Glutamatergic neuron (in vitro differentiated cells): ENCODE results near the gene B4GALT2. TPM values are rescaled to one million over a fixed set of nuclear protein-coding genes. Genes with fewer than 3 reads are reported as not detected.

Experiments used
- DNase-seq: peaks from one replicate; pipeline ENCODE4 v3.0.0; 2022
- H3K27ac Mint-ChIP-seq: one replicate; pipeline ENCODE4 v1.8.0; 2020; ENCODE audit warnings: mild to moderate bottlenecking, mixed read lengths, inconsistent platforms; ENCODE audit not compliant: unreplicated experiment
- H3K27me3 Mint-ChIP-seq: one replicate; pipeline ENCODE4 v1.8.0; 2020; ENCODE audit warnings: mild to moderate bottlenecking, moderate library complexity, mixed read lengths, inconsistent platforms; ENCODE audit not compliant: unreplicated experiment
- H3K36me3 Mint-ChIP-seq: one replicate; pipeline ENCODE4 v1.8.0; 2020; ENCODE audit warnings: mild to moderate bottlenecking, mixed read lengths, inconsistent platforms; ENCODE audit not compliant: unreplicated experiment
- H3K4me1 Mint-ChIP-seq: one replicate; pipeline ENCODE4 v1.8.0; 2020; ENCODE audit warnings: mild to moderate bottlenecking, low read depth, mixed read lengths, inconsistent platforms; ENCODE audit not compliant: unreplicated experiment
- H3K4me3 Mint-ChIP-seq: one replicate; pipeline ENCODE4 v1.8.0; 2020; ENCODE audit warnings: mild to moderate bottlenecking, mixed read lengths, inconsistent platforms; ENCODE audit not compliant: unreplicated experiment
- H3K9me3 Mint-ChIP-seq: one replicate; pipeline ENCODE4 v1.8.0; 2020; ENCODE audit warnings: mild to moderate bottlenecking, moderate library complexity, mixed read lengths, inconsistent platforms; ENCODE audit not compliant: unreplicated experiment
- CTCF ChIP-seq: fragments of 200-600 bp; sonication (generic); IDR thresholded peaks from one replicate; pipeline ENCODE4 v1.5.0; 2021; ENCODE audit not compliant: partially characterized antibody, unreplicated experiment
- total RNA-seq: library from RNA; stranded (reverse); fragmentation: NEBNext Ultra II Directional; extraction: Animal tissue kit (Norgen Biotek cat#: 25700); gene quantifications from one replicate; pipeline ENCODE4 v1.2.1, GENCODE V29; 2021; ENCODE audit not compliant: unreplicated experiment

Gene B4GALT2
- total RNA-seq, 1 donor from 2014 or later, result 45.7 TPM

- DNase-seq, result no peak
- Mint-ChIP-seq H3K27me3 (peaks cover 17% of the 10 kb centered on the region), H3K9me3 (peaks cover 2% of the 10 kb centered on the region), H3K4me3 (no peak overlapping the region), H3K4me1 (peaks cover 7% of the 10 kb centered on the region), H3K27ac (no peak overlapping the region), H3K36me3 (peaks cover 5% of the 10 kb centered on the region)
- no peak for TF ChIP-seq CTCF
Measured at GRCh38 chr1:43938892-43939587, 40.0 kb upstream of the B4GALT2 start.

- Mint-ChIP-seq H3K27ac (no peak overlapping the region), H3K36me3 (peaks cover 5% of the 10 kb centered on the region), H3K4me3 (no peak overlapping the region), H3K27me3 (peaks cover 10% of the 10 kb centered on the region), H3K9me3 (peaks cover 2% of the 10 kb centered on the region), H3K4me1 (peaks cover 9% of the 10 kb centered on the region)
- TF ChIP-seq CTCF, result no peak
- DNase-seq, result no peak
Measured at GRCh38 chr1:43942411-43942810, 36.6 kb upstream of the B4GALT2 start.

GRCh38 chr1:43944860-43945259 lies 34.1 kb upstream of the B4GALT2 start:
- Mint-ChIP-seq H3K27me3 (peaks cover 4% of the 10 kb centered on the region), H3K4me3 (no peak overlapping the region), H3K36me3 (no peaks in the 10 kb centered on the region), H3K9me3 (no peaks in the 10 kb centered on the region), H3K27ac (no peak overlapping the region), H3K4me1 (peaks cover 7% of the 10 kb centered on the region)
- no peak for DNase-seq
- TF ChIP-seq CTCF, result no peak

- no peak for DNase-seq
- H3K27ac Mint-ChIP-seq, result peak overlapping the region; percentile 72
- H3K4me1 Mint-ChIP-seq, result peaks cover 13% of the 10 kb centered on the region
- peaks cover 6% of the 10 kb centered on the region for H3K36me3 Mint-ChIP-seq
- H3K4me3 Mint-ChIP-seq, result peak overlapping the region; percentile 94
- H3K9me3 Mint-ChIP-seq, result peaks cover 4% of the 10 kb centered on the region
- H3K27me3 Mint-ChIP-seq, result peaks cover 4% of the 10 kb centered on the region
- TF ChIP-seq CTCF, result no peak
Measured at GRCh38 chr1:43945674-43946235, 33.3 kb upstream of the B4GALT2 start.
